Liver (tissue), 3 donors: ENCODE data around the gene SLC8A2.

Experiments used
- CTCF ChIP-seq: fragments of 150-350 bp; IDR thresholded peaks from 2 replicates; pipeline ENCODE4 v1.5.1; 2017; ENCODE audit warnings: improper control_type of control experiment, low read depth, low read length; ENCODE audit not compliant: missing input control
- EGR1 ChIP-seq, 2 donors: IDR thresholded peaks; 2 replicates each; pipeline ENCODE4 v1.6.1; 2016 to 2018; ENCODE audit warnings: antibody characterized with exemption in 2 of 2, low read depth in 2 of 2
- GABPA ChIP-seq, 2 donors: IDR thresholded peaks in 1 of 2; conservative IDR thresholded peaks in 1 of 2; 2 replicates each; pipeline ENCODE4 v1.6.1; 2016; ENCODE audit warnings: antibody characterized with exemption in 2 of 2, mild to moderate bottlenecking in 1 of 2, moderate library complexity in 1 of 2
- MAX ChIP-seq: IDR thresholded peaks from 2 replicates; pipeline ENCODE4 v1.6.1; 2016; ENCODE audit warnings: antibody characterized with exemption
- RAD21 ChIP-seq, 2 donors: IDR thresholded peaks; 2 replicates each; pipeline ENCODE4 v1.6.1; 2016; ENCODE audit warnings: antibody characterized with exemption in 2 of 2, mild to moderate bottlenecking in 2 of 2
- SP1 ChIP-seq: IDR thresholded peaks from 2 replicates; pipeline ENCODE4 v1.6.1; 2018; ENCODE audit warnings: antibody characterized with exemption, mild to moderate bottlenecking
- TAF1 ChIP-seq: conservative IDR thresholded peaks from 2 replicates; pipeline ENCODE4 v1.6.1; 2016; ENCODE audit warnings: antibody characterized with exemption, mild to moderate bottlenecking
- YY1 ChIP-seq: IDR thresholded peaks from 2 replicates; pipeline ENCODE4 v1.6.1; 2016; ENCODE audit warnings: antibody characterized with exemption, mild to moderate bottlenecking
- TF ChIP-seq, protein P1 (sequence below): IDR thresholded peaks from 2 replicates; pipeline ENCODE4 v1.6.1; 2016; ENCODE audit warnings: antibody characterized with exemption, mild to moderate bottlenecking
- TF ChIP-seq, protein P2 (sequence below): IDR thresholded peaks from 2 replicates; pipeline ENCODE4 v1.6.1; 2016; ENCODE audit warnings: antibody characterized with exemption
- donor health status: healthy.
- donor health status: healthy.

- TF ChIP-seq, protein P1, sequence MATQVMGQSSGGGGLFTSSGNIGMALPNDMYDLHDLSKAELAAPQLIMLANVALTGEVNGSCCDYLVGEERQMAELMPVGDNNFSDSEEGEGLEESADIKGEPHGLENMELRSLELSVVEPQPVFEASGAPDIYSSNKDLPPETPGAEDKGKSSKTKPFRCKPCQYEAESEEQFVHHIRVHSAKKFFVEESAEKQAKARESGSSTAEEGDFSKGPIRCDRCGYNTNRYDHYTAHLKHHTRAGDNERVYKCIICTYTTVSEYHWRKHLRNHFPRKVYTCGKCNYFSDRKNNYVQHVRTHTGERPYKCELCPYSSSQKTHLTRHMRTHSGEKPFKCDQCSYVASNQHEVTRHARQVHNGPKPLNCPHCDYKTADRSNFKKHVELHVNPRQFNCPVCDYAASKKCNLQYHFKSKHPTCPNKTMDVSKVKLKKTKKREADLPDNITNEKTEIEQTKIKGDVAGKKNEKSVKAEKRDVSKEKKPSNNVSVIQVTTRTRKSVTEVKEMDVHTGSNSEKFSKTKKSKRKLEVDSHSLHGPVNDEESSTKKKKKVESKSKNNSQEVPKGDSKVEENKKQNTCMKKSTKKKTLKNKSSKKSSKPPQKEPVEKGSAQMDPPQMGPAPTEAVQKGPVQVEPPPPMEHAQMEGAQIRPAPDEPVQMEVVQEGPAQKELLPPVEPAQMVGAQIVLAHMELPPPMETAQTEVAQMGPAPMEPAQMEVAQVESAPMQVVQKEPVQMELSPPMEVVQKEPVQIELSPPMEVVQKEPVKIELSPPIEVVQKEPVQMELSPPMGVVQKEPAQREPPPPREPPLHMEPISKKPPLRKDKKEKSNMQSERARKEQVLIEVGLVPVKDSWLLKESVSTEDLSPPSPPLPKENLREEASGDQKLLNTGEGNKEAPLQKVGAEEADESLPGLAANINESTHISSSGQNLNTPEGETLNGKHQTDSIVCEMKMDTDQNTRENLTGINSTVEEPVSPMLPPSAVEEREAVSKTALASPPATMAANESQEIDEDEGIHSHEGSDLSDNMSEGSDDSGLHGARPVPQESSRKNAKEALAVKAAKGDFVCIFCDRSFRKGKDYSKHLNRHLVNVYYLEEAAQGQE, result no peak
- TF ChIP-seq CTCF (no peak), RAD21 (IDR thresholded peaks at IDR 0.05) (no peak), MAX (no peak), GABPA (IDR thresholded peaks at IDR 0.05 in 1 of 2, conservative IDR thresholded peaks at IDR 0.05 in 1 of 2) (no peak), YY1 (no peak), SP1 (no peak), EGR1 (IDR thresholded peaks at IDR 0.05; ENCODE audit: low read depth in 2 of 2) (no peak), TAF1 (no peak)
- TF ChIP-seq, protein P2, sequence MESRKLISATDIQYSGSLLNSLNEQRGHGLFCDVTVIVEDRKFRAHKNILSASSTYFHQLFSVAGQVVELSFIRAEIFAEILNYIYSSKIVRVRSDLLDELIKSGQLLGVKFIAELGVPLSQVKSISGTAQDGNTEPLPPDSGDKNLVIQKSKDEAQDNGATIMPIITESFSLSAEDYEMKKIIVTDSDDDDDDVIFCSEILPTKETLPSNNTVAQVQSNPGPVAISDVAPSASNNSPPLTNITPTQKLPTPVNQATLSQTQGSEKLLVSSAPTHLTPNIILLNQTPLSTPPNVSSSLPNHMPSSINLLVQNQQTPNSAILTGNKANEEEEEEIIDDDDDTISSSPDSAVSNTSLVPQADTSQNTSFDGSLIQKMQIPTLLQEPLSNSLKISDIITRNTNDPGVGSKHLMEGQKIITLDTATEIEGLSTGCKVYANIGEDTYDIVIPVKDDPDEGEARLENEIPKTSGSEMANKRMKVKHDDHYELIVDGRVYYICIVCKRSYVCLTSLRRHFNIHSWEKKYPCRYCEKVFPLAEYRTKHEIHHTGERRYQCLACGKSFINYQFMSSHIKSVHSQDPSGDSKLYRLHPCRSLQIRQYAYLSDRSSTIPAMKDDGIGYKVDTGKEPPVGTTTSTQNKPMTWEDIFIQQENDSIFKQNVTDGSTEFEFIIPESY, result no peak
These were observed 19.9 kb upstream of the SLC8A2 start for GRCh38 chr19:47491358-47492136.
